ENCODE data around the gene AKAP13. TPM values are rescaled to one million over a fixed set of nuclear protein-coding genes. Genes with fewer than 3 reads are reported as not detected.
A peak's percentile ranks its signal among the peaks of the same experiment; 100 is the strongest.

Gene AKAP13
- total RNA-seq, 4 donors from 2014 or later, result 105 to 167 (median 129) TPM

DNA sequence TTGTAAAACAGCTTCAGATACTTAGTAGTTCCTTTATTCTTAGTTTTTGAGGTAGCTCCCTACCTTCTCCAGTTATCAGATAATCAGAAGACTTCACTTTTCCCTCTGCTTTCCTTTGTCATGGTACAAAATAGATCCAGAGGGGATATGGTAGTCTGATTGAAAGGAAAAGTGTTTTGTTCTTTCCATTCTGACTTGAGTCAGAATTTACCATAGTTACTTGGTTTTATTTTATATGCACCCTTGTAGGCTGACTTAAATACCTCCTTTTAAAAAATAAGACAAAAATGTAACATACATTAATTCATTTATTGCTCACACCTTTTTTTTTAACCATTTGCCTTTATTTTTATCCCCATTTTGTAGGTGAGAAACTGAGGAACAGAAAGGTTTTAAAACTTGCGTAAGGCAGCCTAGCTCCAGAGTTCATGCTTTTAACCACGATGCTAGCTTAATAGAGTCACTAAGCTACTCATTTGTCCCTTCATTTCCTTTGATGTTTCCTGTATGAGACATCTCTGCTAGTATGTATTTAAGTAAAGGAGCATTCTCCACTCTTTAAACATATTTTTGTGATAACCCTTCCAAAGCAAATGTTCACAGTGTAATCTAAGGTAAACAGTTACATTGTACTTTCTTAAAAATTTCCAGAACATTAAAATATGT lies 226.9 kb downstream of the AKAP13 start:
- TF ChIP-seq, protein P1, sequence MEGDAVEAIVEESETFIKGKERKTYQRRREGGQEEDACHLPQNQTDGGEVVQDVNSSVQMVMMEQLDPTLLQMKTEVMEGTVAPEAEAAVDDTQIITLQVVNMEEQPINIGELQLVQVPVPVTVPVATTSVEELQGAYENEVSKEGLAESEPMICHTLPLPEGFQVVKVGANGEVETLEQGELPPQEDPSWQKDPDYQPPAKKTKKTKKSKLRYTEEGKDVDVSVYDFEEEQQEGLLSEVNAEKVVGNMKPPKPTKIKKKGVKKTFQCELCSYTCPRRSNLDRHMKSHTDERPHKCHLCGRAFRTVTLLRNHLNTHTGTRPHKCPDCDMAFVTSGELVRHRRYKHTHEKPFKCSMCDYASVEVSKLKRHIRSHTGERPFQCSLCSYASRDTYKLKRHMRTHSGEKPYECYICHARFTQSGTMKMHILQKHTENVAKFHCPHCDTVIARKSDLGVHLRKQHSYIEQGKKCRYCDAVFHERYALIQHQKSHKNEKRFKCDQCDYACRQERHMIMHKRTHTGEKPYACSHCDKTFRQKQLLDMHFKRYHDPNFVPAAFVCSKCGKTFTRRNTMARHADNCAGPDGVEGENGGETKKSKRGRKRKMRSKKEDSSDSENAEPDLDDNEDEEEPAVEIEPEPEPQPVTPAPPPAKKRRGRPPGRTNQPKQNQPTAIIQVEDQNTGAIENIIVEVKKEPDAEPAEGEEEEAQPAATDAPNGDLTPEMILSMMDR (IDR thresholded peaks at IDR 0.05), result no peak
- no peak for TF ChIP-seq POLR2A (IDR thresholded peaks at IDR 0.05)
- intact Hi-C loops (cut with DNase I; ENCODE audit: low total_unique reads), result no loop called here
- WGBS, 2 donors, result 33 to 36% methylated on average over 2 of the region's 2 CpGs
- no peak overlapping the region for H3K4me3 ChIP-seq (ENCODE audit: low read depth, poor library complexity, severe bottlenecking)
- DNase-seq (ENCODE audit: low spot score in 2 of 2), result no peak

DNA sequence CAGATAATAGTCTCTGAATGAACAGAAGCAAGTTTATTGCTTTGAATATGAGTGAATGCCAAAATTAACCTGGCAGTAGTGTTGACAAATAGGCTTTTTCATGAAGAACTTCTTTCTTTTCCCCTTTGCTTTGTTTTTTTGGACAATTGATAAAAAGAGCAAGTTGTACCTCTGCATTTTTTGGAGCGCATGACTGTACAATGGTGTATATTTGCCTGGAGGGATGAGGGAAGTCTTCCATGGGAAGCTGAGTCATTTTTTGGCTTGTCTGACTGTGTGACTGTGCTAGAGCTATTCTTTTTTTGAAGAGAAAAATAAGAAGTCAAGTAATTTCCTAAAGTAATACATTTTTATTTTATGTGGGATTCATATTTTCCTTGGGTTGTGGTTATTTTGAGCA lies 227.4 kb downstream of the AKAP13 start:
- WGBS, 2 donors, result 2 to 7% methylated on average over 1 of the region's 1 CpG
- intact Hi-C loops (cut with DNase I; ENCODE audit: low total_unique reads), result no loop called here
- DNase-seq (ENCODE audit: low spot score in 2 of 2), result peak in 1 of 2 donors; percentile 60
- TF ChIP-seq, protein P1 (IDR thresholded peaks at IDR 0.05), result no peak
- TF ChIP-seq POLR2A (IDR thresholded peaks at IDR 0.05), result no peak
- H3K4me3 ChIP-seq (ENCODE audit: low read depth, poor library complexity, severe bottlenecking), result no peak overlapping the region

DNA sequence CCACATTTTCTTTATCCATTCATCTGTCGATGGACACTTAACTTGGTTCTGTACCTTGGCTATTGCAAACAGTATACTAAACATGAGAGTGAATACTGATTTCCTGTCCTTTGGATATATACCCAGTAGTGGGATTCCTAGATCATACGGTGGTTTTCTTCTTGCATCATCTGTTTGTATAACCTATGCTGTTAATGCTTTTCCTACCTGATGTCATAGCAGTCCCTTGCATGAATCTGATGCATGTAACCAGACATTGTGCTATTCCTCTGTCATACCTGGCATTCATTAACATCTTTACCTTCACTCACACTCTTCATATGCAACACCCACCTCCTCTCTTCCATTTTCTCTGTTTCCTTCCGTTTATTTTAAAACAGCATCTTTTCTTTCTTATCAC lies 229.1 kb downstream of the AKAP13 start:
- intact Hi-C loops (cut with DNase I; ENCODE audit: low total_unique reads), result no loop called here
- no peak overlapping the region for H3K4me3 ChIP-seq (ENCODE audit: low read depth, poor library complexity, severe bottlenecking)
- WGBS, 2 donors, result 92 to 94% methylated on average over 3 of the region's 3 CpGs
- TF ChIP-seq, protein P1 (IDR thresholded peaks at IDR 0.05), result no peak
- TF ChIP-seq POLR2A (IDR thresholded peaks at IDR 0.05), result no peak
- DNase-seq (ENCODE audit: low spot score in 2 of 2), result no peak

DNA sequence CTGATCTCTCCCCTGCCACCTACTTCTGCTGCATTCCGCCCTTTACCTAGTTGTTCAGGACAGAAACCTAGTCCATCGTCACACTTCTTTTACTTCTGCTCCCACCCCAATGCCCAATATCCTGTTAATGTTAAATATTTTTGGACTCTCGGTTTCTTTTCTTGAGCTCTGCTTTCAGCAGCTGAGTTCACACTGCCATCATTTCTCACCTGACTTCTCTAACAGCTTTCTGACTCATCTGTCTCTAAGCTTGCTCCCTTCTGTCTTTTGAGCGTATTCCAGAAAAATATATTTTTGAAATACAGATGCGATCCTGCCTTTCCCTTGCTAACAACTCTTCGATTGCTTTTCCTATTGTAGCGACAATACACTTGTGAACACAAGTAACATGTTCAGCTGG lies 231.0 kb downstream of the AKAP13 start:
- H3K4me3 ChIP-seq (ENCODE audit: low read depth, poor library complexity, severe bottlenecking), result no peak overlapping the region
- TF ChIP-seq POLR2A (IDR thresholded peaks at IDR 0.05), result no peak
- TF ChIP-seq, protein P1 (IDR thresholded peaks at IDR 0.05), result no peak
- DNase-seq (ENCODE audit: low spot score in 2 of 2), result no peak
- intact Hi-C loops (cut with DNase I; ENCODE audit: low total_unique reads), result no loop called here
- WGBS, 2 donors, result 83 to 94% methylated on average over 7 of the region's 7 CpGs

DNA sequence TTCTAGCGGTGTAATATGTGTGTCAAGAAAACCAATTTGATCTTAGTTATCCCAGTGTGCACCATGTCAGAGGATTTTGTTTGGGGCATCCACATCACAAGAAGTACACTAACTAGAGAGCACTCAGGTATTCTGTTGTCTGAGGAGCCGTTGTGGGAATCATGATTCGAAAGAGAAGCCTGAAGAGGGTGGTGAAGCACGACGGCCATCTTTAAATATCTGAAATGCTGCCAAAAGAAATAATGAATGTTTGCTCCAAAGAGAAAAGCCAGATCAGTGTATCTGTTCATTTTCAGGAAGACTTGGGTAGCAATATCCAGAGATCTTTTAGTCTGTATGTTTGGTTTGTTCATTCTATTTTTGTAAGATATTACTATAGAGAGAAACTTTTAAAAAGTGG lies 233.7 kb downstream of the AKAP13 start:
- TF ChIP-seq POLR2A (IDR thresholded peaks at IDR 0.05), result no peak
- TF ChIP-seq, protein P1 (IDR thresholded peaks at IDR 0.05), result no peak
- intact Hi-C loops (cut with DNase I; ENCODE audit: low total_unique reads), result no loop called here
- DNase-seq (ENCODE audit: low spot score in 2 of 2), result no peak
- H3K4me3 ChIP-seq (ENCODE audit: low read depth, poor library complexity, severe bottlenecking), result no peak overlapping the region
- WGBS, 2 donors, result 50 to 55% methylated on average over 5 of the region's 5 CpGs

DNA sequence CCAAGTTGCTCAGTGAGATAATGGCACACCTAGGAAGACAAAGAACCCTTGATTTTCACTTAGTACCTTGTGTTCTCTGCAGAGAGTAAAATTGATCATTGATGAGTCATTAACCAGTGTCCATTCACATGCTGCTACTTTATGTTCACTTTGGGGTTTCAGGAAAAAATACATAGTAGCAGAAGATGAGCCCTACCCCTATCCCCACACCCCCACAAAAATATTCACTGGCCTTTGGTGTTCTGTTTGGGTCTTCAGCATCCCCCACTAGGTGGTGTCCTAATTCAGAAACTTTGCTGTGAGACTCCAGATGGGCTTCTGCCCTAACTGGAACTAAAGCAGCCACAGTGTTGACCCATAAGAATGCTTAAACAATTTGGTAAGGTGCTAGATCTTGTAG lies 235.5 kb downstream of the AKAP13 start:
- intact Hi-C loops (cut with DNase I; ENCODE audit: low total_unique reads), result no loop called here
- DNase-seq (ENCODE audit: low spot score in 2 of 2), result no peak
- no peak overlapping the region for H3K4me3 ChIP-seq (ENCODE audit: low read depth, poor library complexity, severe bottlenecking)
- TF ChIP-seq, protein P1 (IDR thresholded peaks at IDR 0.05), result no peak
- no peak for TF ChIP-seq POLR2A (IDR thresholded peaks at IDR 0.05)
